Chondrocyte (in vitro differentiated cells): ENCODE measurements around the gene PSG7. TPM values are rescaled to one million over a fixed set of nuclear protein-coding genes. Genes with fewer than 3 reads are reported as not detected.
A peak's percentile ranks its signal among the peaks of the same experiment; 100 is the strongest.
"Not testable (repeated sequence)": the region's sequence is repeated elsewhere in the genome, so short reads cannot be mapped to it uniquely, and the experiment has no call there.

ENCODE experiments used
- DNase-seq: peaks from one replicate; pipeline ENCODE4 v3.0.0; 2021; ENCODE audit warnings: mixed read lengths, low spot score
- H3K27ac Mint-ChIP-seq: one replicate; pipeline ENCODE4 v1.8.0; 2021; ENCODE audit warnings: mild to moderate bottlenecking, moderate library complexity, mixed read lengths; ENCODE audit not compliant: unreplicated experiment
- H3K27me3 Mint-ChIP-seq: 2 replicates; pipeline ENCODE4 v1.8.0; 2021; ENCODE audit warnings: low read depth, mixed read lengths
- H3K36me3 Mint-ChIP-seq: 2 replicates; pipeline ENCODE4 v1.8.0; 2021; ENCODE audit warnings: low read depth, mixed read lengths
- H3K4me1 Mint-ChIP-seq: 2 replicates; pipeline ENCODE4 v1.8.0; 2021; ENCODE audit warnings: low read depth, mild to moderate bottlenecking, mixed read lengths
- H3K4me3 Mint-ChIP-seq: one replicate; pipeline ENCODE4 v1.8.0; 2021; ENCODE audit warnings: mild to moderate bottlenecking, moderate library complexity, mixed read lengths; ENCODE audit not compliant: unreplicated experiment
- H3K9me3 Mint-ChIP-seq: 2 replicates; pipeline ENCODE4 v1.8.0; 2021; ENCODE audit warnings: low read depth, mixed read lengths
- total RNA-seq: library from RNA; stranded (reverse); gene quantifications from 3 replicates; pipeline ENCODE4 v1.2.1, GENCODE V29; 2021
- TF ChIP-seq, protein P1 (sequence below): fragments of 200-600 bp; sonication (generic); IDR thresholded peaks from 2 replicates; pipeline ENCODE4 v1.5.0; 2021; ENCODE audit warnings: antibody characterized with exemption, mild to moderate bottlenecking, moderate library complexity

The PSG7 gene
- total RNA-seq, 1 donor from 2014 or later = not detected

DNA sequence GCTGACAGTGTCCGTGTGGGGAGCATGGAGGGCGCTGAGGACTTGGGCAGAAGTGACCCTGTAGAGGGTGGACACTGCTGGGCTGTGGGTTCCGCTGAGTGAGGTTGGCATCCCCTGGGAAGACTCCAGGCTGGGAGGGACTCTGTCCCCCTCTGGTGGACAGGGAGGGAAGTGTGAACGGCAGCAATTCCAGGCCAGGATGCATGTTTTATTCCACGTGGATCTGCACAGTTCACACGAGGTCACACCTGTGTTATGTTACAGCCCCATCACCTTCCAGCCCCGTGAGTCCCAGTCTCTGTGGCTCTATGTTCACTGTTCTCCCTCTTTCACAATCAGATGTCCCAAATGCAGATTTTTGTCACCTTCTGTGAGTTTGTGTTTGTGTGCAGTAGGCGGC lies 55.7 kb downstream of the PSG7 start:
- not testable (repeated sequence) for H3K4me1 Mint-ChIP-seq, H3K36me3 Mint-ChIP-seq, H3K4me3 Mint-ChIP-seq, H3K27me3 Mint-ChIP-seq, DNase-seq, H3K27ac Mint-ChIP-seq
- H3K9me3 Mint-ChIP-seq = peaks cover 36% of the 10 kb centered on the region
- TF ChIP-seq, protein P1, sequence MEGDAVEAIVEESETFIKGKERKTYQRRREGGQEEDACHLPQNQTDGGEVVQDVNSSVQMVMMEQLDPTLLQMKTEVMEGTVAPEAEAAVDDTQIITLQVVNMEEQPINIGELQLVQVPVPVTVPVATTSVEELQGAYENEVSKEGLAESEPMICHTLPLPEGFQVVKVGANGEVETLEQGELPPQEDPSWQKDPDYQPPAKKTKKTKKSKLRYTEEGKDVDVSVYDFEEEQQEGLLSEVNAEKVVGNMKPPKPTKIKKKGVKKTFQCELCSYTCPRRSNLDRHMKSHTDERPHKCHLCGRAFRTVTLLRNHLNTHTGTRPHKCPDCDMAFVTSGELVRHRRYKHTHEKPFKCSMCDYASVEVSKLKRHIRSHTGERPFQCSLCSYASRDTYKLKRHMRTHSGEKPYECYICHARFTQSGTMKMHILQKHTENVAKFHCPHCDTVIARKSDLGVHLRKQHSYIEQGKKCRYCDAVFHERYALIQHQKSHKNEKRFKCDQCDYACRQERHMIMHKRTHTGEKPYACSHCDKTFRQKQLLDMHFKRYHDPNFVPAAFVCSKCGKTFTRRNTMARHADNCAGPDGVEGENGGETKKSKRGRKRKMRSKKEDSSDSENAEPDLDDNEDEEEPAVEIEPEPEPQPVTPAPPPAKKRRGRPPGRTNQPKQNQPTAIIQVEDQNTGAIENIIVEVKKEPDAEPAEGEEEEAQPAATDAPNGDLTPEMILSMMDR = peak; percentile 30

DNA sequence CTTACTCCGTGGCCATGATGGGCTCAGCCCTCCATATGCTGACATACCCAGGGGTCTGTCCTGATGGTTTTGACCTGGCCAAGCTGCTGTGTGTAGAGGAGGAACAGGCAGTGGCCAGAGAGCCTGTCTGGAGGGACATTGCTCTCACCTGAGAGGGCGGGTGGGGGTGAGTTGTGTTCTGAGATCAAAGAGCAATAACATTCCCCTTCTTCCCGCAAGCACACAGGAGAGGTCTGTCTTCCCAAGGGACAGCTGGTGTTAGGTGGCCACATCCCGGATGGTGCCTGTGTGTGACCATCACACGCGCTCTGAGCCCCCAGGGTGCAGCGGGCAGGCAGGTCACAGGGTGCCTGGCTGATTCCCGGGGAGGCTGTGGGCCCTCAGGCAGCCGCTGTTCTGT lies 56.4 kb downstream of the PSG7 start:
- H3K4me3 Mint-ChIP-seq, H3K36me3 Mint-ChIP-seq, H3K4me1 Mint-ChIP-seq, DNase-seq, H3K27ac Mint-ChIP-seq, H3K27me3 Mint-ChIP-seq: not testable (repeated sequence)
- H3K9me3 Mint-ChIP-seq = peaks cover 36% of the 10 kb centered on the region

DNA sequence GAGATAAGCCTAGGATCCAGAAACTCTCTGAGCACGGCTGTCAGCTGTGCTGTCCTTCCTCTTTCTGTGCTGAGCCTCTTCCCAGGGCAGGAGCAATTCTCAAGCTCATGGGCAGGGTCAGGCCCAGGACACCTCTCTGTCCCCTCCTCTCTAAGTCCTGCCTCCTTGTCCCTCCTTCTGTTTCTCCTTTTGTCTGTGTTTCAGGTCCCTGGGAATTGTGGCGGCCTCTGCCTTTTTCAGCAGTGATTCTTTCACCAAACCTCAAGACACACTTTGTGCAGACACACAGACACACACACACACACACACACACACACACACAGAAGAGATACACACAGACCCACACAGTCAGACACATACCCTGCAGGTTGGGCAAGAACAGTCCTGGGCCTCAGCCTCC lies 57.4 kb downstream of the PSG7 start, which contains the start of gene PSG1:
Gene PSG1 (minus strand): TSS at position 101 of the 400 bp plus-strand sequence. CDS start 132 bp downstream, outside the sequence.
- no peak for DNase-seq
- TF ChIP-seq, protein P1 = no peak
- Mint-ChIP-seq H3K4me1 (no peaks in the 10 kb centered on the region), H3K36me3 (no peaks in the 10 kb centered on the region), H3K27ac (no peak within 1 kb of the TSS), H3K4me3 (no peak within 1 kb of the TSS), H3K27me3 (no peaks in the 10 kb centered on the region), H3K9me3 (peaks cover 36% of the 10 kb centered on the region)

DNA sequence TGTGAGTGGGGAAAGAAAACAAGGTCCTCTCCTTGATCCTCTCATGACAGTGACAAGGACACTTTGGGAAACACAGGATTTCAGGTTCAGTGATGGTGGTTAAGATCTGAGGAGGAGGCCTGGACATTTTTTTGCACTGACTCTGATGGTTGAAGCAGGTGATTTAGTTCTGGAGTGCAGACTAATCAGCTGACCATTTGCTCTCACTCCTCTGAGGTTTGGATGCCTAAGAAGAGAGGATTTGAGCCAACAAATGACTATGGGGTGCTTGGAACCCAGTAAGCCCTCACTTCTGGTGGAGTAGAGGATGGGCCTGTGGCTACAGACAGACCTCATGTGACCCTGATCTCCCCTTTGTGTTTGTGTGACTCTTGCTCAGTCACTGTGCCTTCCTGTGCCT lies 60.4 kb downstream of the PSG7 start:
- H3K9me3 Mint-ChIP-seq = peaks cover 45% of the 10 kb centered on the region
- H3K4me1 Mint-ChIP-seq, H3K36me3 Mint-ChIP-seq, H3K27ac Mint-ChIP-seq, DNase-seq, H3K27me3 Mint-ChIP-seq, H3K4me3 Mint-ChIP-seq: not testable (repeated sequence)

DNA sequence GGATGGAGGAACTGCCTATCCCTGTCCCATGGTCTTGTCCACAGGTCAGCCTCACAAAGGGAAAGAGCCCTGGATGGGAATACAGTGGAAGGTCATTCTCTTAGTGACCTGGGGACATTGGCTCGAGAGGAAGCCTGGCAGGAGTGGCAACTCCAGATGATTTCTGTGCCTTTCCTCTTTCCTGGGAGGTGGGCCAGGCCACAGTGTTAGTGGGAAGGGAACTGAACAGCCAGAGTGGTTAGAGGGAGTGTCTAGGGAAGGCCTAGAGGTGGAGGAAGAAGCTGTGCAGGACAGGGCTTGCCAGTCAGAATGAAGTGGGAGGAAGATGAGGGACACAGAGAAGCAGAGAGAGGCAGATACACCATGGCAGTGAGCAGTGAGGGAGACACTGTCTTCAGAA lies 61.1 kb downstream of the PSG7 start:
- peaks cover 45% of the 10 kb centered on the region for H3K9me3 Mint-ChIP-seq
- not testable (repeated sequence) for H3K4me1 Mint-ChIP-seq, H3K36me3 Mint-ChIP-seq, H3K4me3 Mint-ChIP-seq, H3K27ac Mint-ChIP-seq, DNase-seq, H3K27me3 Mint-ChIP-seq

DNA sequence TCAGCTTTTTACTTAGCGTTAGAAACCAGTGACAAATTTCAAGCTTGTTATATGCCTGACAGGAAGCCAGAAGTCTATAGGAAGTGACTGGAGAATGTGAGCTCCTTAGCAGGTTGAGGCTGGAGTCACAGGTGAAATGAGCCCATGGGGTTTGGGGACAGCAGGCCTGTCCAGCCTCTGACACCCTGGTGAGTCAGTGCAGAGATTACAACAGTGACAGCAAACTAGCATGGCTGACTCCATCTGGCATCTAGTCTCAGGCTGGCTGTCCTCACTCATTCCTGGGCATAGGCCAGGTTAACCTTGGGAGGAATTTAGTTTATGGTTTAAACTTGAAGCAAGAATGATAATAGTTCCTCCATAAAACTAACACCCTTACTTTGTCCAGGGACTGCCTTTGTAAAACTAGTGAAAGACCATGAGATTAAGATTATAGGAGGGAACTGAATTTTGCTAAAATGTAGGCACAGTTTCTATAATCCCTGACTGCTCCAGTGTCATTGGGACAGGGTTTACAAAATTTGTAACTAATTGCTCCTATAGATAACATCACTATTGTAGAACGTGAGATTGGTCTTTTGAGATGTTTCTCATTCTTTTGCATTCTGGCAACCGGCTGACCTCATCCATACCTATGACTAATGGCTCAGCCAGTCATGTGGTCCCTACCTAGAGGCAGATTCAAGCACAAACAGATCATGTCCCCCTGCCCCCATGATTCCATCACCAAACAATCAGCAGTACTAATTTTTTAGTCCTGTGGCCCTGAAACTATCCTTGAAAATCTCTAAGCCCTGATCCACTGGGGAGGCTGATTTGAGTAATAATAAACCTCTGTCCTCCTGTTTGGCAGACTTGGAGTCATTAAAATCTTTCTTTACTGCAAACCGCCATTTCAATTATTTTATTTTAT lies 61.9 kb downstream of the PSG7 start:
- H3K9me3 Mint-ChIP-seq = peaks cover 40% of the 10 kb centered on the region
- H3K36me3 Mint-ChIP-seq, H3K27me3 Mint-ChIP-seq, H3K4me3 Mint-ChIP-seq, DNase-seq, H3K27ac Mint-ChIP-seq, H3K4me1 Mint-ChIP-seq: not testable (repeated sequence)

DNA sequence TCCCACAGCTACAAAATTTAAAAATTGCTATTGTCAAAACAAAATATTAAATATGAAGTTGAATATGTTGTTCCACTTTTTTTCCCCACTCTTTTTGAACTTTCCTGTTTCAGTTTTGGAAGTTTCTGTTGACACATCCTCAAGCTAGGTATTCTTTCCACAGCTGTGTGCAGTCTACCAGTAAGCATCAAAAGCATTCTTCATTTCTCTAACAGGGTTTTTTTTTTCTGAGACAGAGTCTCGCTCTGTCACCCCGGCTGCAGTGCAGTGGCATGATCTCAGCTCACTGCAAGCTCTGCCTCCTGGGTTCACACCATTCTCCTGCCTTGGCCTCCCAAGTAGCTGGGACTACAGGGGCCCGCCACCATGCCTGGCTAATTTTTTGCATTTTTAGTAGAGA lies 62.9 kb downstream of the PSG7 start:
- not testable (repeated sequence) for DNase-seq, H3K36me3 Mint-ChIP-seq, H3K27ac Mint-ChIP-seq, H3K4me3 Mint-ChIP-seq, H3K4me1 Mint-ChIP-seq, H3K27me3 Mint-ChIP-seq
- peaks cover 44% of the 10 kb centered on the region for H3K9me3 Mint-ChIP-seq

Other genes with a start within 250 kb of the PSG7 start
- 0.99 TPM in 1 of 3 replicates, not detected in the others for gene PSG3, start 196.7 kb downstream of the PSG7 start, total RNA-seq
- not detected in 3 replicates for gene PSG8, start 171.5 kb downstream of the PSG7 start, total RNA-seq
- 0.29 TPM in 1 of 3 replicates, not detected in the others for gene PSG1, start 57.5 kb downstream of the PSG7 start, total RNA-seq
- gene PSG6, start 19.3 kb downstream of the PSG7 start, total RNA-seq = not detected in 3 replicates
- gene PSG11, start 89.3 kb upstream of the PSG7 start, total RNA-seq = not detected in 3 replicates
- 0.44 TPM in 1 of 3 replicates, not detected in the others for gene PSG2, start 145.5 kb upstream of the PSG7 start, total RNA-seq
- not detected in 3 replicates for gene PSG5, start 249.3 kb upstream of the PSG7 start, total RNA-seq